A549 (cell line): ENCODE measurements around the gene STK33.

Experiments
- BCL3 ChIP-seq: fragments of >200 bp; sonication (Bioruptor Twin); formaldehyde crosslinking; IDR thresholded peaks from 3 replicates; pipeline ENCODE4 v1.6.1; 2016
- CEBPB ChIP-seq, 2 experiments: fragments of >200 bp in 1 of 2; sonication (Bioruptor Twin) in 1 of 2; formaldehyde crosslinking in 1 of 2; IDR thresholded peaks; 2 replicates each; pipeline ENCODE4 v1.6.1; 2012 to 2016
- CTCF ChIP-seq: fragments of >200 bp; sonication (Bioruptor Twin); formaldehyde crosslinking; IDR thresholded peaks from 3 replicates; pipeline ENCODE4 v1.5.1; 2016
- EP300 ChIP-seq, 2 experiments: fragments of >200 bp; sonication (Bioruptor Twin); formaldehyde crosslinking; IDR thresholded peaks; 2 replicates in 1 of 2; 3 replicates in 1 of 2; pipeline ENCODE4 v1.6.1; 2016 to 2017
- KDM1A ChIP-seq: fragments of 200-600 bp; sonication (generic); IDR thresholded peaks from 2 replicates; pipeline ENCODE4 v1.6.1; 2016; ENCODE audit warnings: low read depth, mild to moderate bottlenecking
- POLR2A ChIP-seq: IDR thresholded peaks from 2 replicates; pipeline ENCODE4 v1.6.1; 2012; ENCODE audit warnings: mild to moderate bottlenecking, low read length
- ZC3H11A ChIP-seq: fragments of 450-650 bp; IDR thresholded peaks from 2 replicates; pipeline ENCODE4 v1.6.1; 2014; ENCODE audit warnings: antibody characterized with exemption, mild to moderate bottlenecking
- TF ChIP-seq, protein P1 (sequence below): fragments of 200-600 bp; sonication (generic); IDR thresholded peaks from 2 replicates; pipeline ENCODE4 v1.6.1; 2016; ENCODE audit warnings: antibody characterized with exemption, mild to moderate bottlenecking, moderate library complexity

DNA sequence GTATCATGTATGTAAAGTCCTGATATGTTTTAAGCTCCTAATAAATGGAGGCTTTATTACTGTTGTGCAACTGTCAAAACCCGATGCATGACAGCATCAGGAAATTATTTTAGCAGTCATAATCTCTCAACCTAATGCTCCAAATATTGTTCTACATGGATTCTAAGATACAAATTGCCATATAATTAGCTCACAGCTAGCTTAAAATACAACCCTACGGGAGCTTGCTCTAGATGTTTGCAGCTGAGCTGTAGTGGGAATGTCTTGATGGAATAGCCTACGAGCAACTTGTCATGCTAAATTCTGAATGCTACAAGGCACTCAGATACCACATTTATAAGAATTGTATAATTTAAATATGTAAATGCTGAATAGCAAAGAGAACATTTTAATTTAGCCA, 109.8 kb downstream of the STK33 start:
- TF ChIP-seq, protein P1, sequence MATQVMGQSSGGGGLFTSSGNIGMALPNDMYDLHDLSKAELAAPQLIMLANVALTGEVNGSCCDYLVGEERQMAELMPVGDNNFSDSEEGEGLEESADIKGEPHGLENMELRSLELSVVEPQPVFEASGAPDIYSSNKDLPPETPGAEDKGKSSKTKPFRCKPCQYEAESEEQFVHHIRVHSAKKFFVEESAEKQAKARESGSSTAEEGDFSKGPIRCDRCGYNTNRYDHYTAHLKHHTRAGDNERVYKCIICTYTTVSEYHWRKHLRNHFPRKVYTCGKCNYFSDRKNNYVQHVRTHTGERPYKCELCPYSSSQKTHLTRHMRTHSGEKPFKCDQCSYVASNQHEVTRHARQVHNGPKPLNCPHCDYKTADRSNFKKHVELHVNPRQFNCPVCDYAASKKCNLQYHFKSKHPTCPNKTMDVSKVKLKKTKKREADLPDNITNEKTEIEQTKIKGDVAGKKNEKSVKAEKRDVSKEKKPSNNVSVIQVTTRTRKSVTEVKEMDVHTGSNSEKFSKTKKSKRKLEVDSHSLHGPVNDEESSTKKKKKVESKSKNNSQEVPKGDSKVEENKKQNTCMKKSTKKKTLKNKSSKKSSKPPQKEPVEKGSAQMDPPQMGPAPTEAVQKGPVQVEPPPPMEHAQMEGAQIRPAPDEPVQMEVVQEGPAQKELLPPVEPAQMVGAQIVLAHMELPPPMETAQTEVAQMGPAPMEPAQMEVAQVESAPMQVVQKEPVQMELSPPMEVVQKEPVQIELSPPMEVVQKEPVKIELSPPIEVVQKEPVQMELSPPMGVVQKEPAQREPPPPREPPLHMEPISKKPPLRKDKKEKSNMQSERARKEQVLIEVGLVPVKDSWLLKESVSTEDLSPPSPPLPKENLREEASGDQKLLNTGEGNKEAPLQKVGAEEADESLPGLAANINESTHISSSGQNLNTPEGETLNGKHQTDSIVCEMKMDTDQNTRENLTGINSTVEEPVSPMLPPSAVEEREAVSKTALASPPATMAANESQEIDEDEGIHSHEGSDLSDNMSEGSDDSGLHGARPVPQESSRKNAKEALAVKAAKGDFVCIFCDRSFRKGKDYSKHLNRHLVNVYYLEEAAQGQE, result no peak
- TF ChIP-seq EP300 (IDR thresholded peaks at IDR 0.05) (no peak), CTCF (no peak), POLR2A (no peak), ZC3H11A (no peak), CEBPB (IDR thresholded peaks at IDR 0.05) (no peak), KDM1A (no peak), BCL3 (no peak)
